Measurements from ENCODE around the gene TOMM40L.
"Not testable (repeated sequence)": the region's sequence is repeated elsewhere in the genome, so short reads cannot be mapped to it uniquely, and the experiment has no call there.

The TOMM40L gene

DNA sequence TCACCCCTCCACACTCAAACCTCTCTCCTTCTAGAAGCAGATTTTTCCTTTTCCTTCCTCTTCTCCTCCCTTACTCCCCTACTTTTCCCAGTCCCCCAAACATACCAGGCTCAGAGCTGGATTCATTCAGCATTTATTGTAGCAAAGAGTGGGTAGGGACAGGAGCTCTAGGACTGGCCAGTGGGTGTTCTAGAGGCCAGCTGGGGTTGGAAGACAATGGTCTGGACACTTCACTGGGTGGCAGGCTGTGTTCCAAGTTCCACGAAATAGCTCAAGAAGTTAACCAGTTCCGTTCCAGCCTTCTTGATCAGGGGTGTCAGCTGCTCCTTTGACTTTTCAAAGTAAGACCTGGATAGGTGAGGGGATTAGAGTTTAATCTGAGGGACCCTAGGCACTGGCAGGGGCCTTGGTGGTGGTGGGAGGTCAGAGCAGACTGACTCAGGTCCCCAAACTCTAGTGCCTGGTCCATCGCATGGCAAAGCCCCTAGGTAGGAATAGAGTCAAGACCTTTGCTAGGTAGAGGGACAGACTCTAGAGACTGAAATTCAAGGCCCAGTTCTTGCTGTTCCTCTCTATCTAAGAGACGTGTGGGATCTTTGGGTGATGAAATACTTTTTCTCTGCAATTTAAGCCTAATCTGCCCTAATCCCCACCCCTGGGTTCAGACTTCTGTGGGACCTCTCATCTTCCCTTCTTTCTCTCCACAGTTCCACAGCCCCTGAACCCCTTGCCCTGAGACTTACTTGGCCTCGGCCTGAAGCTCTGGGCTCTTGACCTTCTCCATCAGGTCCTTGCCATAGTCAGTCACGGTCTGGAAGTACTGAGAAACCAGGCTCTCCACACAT is 3.5 kb upstream of the TOMM40L start:
- no peak for DNase-seq

GRCh38 chr1:161223805-161224694 is 1.8 kb upstream of the TOMM40L start:
- no peak for DNase-seq

DNA sequence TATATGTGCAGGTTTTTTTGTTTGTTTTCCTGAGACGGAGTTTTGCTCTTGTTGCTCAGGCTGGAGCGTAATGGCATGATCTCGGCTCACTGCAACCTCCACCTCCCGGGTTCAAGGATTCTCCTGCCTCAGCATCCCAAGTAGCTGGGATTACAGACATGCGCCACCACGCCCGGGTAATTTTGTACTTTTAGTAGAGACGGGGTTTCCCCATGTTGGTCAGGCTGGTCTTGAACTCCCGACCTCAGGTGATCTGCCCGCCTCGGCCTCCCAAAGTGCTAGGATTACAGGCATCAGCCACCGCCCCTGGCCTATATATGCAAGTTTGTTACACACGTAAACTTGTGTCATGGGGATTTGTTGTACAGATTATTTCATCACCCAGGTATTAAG is 1.2 kb upstream of the TOMM40L start:
- DNase-seq: not testable (repeated sequence)

- no peak for DNase-seq
Measured at GRCh38 chr1:161225178-161225533, 704 bp upstream of the TOMM40L start.

- DNase-seq: no peak
Measured at GRCh38 chr1:161226320-161226711, 456 bp downstream of the TOMM40L start.

DNA sequence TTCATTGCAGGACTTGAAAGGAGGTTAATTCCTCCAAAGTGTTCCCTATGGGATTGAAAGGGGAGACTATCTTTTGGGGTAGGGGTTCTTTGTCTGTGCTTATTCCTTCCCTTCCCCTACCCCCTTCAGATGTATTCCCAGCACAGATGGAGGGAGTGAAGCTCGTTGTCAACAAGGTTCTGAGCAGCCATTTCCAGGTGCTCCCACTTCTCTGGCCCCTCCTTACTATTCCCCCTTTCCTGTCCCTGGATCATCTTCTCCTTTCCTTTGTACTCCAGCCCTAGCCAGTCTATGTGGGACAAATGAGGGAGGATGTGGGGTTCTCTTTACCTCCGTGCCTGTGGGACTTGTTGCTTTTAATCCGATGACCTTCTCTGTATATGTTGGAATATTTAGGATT is 899 bp downstream of the TOMM40L start:
- no peak for DNase-seq

DNA sequence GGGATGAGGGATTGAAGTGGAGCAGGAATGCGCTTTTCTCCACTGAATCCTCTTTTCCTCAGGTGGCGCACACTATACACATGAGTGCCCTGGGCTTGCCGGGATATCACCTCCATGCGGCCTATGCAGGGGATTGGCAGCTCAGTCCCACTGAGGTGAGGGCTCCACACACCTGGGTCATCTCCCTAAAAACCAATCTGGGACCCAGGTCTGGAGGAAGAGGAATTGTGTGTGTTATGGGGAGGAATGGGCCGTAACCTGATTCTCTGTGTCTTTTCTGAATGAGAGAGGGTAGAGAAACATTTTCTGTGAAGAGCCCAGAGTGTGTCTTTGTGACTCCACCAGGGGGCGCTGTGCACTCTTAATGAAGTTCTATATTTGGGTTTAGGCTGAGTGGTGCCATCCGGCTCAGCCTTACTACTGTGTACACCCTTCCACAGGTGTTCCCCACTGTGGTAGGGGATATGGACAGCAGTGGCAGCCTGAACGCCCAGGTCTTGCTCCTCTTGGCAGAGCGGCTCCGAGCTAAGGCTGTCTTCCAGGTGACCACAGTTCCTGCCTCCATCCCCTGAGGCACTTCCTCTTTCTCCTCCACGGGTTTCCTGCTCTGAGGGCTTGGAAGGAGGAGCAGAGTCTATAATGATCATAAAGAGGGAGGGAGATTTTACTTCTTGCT is 1.5 kb downstream of the TOMM40L start:
- peak; percentile 85 to 89 for DNase-seq

- DNase-seq: no peak
Measured at GRCh38 chr1:161228032-161228431, 2.2 kb downstream of the TOMM40L start.

GRCh38 chr1:161229896-161230295 is 4.0 kb downstream of the TOMM40L start:
- no peak for DNase-seq

GRCh38 chr1:161230762-161231161 is 4.9 kb downstream of the TOMM40L start:
- DNase-seq: no peak

DNA sequence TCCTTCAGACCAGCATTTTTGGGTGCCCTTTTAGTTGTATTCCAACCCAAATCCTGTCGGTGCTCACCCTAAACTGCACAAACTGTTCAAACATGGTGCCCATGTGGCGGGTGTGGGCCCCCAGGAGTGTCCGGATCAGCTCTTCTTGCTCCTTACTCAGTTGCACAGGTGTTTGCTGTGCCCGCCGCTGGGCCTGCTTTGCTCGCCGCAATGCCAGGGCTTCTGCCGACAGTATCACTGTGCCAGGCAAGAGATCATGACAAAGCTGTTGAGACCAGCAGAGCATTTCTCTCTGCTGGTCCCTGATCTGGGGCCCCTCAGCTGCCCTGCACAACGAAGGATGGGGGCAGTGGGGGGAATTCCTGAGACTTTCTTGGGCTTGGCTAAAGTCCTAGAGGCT is 7.2 kb downstream of the TOMM40L start:
- no peak for DNase-seq

DNA sequence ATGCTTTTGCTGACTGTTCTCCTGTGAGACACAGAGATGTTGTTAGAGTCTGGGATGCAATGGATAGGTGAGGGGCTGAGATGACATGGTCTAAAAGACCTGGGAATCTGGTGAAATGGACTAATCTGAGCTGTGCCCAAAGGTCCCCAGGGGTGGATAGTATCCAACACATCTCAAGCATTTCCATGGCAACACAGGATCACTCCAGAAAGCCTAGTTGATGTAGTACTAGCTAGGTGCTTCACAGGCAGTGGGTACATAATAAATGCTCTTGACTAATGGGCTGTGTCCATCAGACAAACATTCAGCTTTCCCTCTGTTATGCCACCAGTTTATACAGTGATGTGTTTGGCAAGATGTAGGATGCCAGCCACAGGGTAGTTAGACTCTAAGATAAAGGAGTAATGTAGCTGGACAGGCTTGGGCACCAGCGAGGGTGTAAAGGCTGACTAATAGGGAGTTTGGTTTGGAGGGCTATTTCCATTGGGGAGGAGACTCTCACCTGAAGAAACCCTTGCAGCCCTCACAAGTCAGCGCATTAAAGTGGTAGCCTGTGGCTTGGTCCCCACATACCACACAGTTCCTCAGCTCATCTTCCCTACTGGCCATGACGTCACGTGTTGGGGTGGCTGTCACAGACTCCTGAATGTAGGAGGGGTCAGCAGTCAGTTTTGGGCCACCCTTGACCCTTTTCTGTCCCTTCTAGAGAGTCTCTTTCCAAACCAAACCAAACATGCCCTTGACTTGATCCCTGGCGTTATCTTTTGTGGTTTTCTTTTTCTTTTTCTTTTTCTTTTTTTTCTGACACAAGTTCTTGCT is 10.3 kb downstream of the TOMM40L start:
- no peak for DNase-seq

GRCh38 chr1:161238039-161238473 is 12.2 kb downstream of the TOMM40L start, which contains the start of gene NR1I3:
NR1I3 (minus strand) TSS chr1:161238203; CDS start chr1:161236565, 1,638 bp downstream.
- DNase-seq: no peak

GRCh38 chr1:161241682-161242081 is 15.8 kb downstream of the TOMM40L start:
- DNase-seq: no peak

GRCh38 chr1:161242313-161242712 is 16.5 kb downstream of the TOMM40L start:
- no peak for DNase-seq

GRCh38 chr1:161244888-161245287 is 19.0 kb downstream of the TOMM40L start:
- DNase-seq: no peak

GRCh38 chr1:161250100-161250499 is 24.2 kb downstream of the TOMM40L start:
- DNase-seq: not testable (repeated sequence)

DNA sequence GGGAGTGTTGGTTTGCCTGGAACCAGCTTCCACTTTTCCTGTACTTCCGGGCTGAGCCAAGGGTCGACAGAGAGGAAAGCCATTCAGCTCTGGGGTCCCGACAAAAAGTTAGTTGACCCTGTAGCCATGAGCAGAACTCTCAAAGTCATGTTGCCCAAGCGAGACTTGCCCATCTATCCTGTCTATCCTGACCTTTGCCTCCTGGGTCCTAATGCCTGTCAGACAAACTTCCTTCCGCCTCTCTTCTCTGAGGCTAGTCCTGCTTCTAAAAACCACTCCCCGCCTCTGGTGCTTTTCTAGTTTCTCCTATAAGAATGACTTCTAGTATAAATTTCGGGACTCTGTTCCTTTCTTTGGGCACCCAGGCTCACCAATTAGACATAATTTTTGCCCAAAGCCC is 25.0 kb downstream of the TOMM40L start:
- DNase-seq: no peak

GRCh38 chr1:161251579-161251978 is 25.7 kb downstream of the TOMM40L start:
- no peak for DNase-seq

- DNase-seq: not testable (repeated sequence)
Measured at GRCh38 chr1:161255302-161255701, 29.4 kb downstream of the TOMM40L start.

DNA sequence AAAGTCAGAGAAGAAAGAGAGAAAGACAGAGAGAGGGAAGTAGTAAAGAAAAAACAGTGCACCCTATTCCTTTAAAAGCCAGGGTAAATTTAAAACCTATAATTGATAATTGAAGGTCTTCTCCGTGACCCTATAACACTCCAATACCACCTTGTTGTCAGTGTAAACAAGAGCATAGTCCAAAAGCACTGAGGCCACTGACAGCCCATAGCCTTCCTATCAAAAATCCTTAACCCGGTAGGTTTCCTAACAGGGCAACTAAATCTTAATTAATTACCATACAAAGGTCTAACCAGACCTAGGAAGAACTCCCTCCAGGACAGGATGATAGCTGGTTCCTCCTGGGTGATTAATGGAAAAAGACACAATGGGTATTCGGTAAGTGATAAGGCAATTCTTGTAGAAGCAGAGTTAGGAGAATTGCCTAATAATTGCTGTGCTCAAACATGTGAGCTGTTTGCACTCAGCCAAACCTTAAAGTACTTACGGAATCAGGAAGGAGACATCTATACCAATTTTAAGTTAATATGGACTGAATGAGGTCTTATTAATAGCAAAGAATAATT is 30.2 kb downstream of the TOMM40L start:
- DNase-seq: not testable (repeated sequence)

- DNase-seq: not testable (repeated sequence)
Measured at GRCh38 chr1:161257109-161257508, 31.2 kb downstream of the TOMM40L start.
